ENCODE data around the gene TREML2. TPM values are rescaled to one million over a fixed set of nuclear protein-coding genes. Genes with fewer than 3 reads are reported as not detected.

Gene TREML2, protein sequence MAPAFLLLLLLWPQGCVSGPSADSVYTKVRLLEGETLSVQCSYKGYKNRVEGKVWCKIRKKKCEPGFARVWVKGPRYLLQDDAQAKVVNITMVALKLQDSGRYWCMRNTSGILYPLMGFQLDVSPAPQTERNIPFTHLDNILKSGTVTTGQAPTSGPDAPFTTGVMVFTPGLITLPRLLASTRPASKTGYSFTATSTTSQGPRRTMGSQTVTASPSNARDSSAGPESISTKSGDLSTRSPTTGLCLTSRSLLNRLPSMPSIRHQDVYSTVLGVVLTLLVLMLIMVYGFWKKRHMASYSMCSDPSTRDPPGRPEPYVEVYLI
- total RNA-seq: under 1 TPM in 2 of 4 donors, not detected in 2; 0.22 to 0.34 TPM

GRCh38 chr6:41200901-41201763, at the start of gene TREML2:
TREML2 (minus strand) TSS chr6:41201149; CDS start chr6:41201008, 141 bp downstream.
- TF ChIP-seq, protein P1, sequence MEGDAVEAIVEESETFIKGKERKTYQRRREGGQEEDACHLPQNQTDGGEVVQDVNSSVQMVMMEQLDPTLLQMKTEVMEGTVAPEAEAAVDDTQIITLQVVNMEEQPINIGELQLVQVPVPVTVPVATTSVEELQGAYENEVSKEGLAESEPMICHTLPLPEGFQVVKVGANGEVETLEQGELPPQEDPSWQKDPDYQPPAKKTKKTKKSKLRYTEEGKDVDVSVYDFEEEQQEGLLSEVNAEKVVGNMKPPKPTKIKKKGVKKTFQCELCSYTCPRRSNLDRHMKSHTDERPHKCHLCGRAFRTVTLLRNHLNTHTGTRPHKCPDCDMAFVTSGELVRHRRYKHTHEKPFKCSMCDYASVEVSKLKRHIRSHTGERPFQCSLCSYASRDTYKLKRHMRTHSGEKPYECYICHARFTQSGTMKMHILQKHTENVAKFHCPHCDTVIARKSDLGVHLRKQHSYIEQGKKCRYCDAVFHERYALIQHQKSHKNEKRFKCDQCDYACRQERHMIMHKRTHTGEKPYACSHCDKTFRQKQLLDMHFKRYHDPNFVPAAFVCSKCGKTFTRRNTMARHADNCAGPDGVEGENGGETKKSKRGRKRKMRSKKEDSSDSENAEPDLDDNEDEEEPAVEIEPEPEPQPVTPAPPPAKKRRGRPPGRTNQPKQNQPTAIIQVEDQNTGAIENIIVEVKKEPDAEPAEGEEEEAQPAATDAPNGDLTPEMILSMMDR (IDR thresholded peaks at IDR 0.05; ENCODE audit: low read depth): no peak

DNA sequence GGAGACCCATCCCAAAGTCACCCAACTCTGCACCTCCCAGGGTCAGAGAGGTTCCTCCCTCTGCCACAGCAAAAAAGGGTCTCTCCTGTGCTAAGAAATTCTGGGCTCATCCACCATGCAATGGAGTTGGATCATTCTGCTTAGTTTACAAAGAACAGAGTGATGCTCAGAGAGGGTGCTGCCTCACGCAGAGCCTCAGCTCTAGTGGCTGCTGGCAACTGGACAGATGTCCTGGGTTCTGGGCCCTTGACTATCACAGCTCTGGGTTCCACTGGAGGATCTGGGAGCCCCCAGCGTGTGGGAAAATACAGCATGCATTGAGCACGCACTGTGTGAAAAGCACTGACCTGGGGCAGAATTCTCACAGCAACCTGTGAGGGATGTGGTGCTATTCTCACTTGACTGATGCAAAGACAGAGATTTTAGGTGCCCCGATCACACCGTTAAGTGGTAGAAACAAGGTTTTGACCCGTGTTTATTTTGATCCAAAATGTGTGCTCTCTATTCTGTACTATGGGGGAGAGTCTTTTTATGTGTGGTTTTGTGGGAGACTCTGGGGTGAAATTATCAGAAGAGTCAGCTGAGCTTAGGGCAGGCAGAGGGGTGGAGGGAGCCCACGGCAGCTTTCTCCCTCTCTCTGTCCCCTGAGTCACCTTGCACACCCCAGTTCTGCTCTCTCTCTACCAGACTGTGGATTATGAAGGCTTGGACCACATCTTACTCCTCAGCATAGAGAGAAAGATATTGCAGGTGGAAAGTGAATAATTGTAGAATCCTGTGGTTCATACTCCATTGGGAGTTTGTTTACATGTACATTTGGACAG, 47.1 kb upstream of the TREML2 start:
- TF ChIP-seq, protein P1 (IDR thresholded peaks at IDR 0.05; ENCODE audit: low read depth): no peak

DNA sequence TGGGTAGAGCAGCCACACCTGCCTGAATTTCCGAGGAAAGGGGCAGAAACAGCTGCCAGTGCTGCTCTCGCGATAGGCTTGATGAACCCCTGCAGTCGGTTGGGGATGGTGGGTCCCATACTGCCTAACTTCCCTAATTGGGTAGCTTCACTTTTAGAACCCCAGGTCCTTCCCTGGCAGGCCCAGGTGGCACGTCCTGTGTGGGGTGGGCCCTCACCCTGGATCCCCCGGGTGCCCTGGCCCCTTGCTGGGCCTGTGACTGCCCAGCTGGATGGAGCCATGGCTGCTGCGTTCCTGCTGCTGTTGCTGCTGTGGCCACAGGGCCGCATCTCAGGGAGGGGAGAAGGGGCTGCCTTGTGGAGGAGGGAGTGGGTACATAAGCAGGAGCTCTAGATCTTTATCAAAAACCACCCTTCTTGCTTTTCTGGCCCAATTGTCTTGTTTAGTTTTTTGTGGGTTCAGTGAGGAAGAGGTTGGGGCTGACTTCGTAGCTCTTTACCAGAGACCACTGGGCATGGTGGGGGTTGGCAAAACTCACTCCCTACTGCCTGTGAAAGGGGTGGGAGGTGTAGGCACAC, 46.4 kb upstream of the TREML2 start:
- TF ChIP-seq, protein P1 (IDR thresholded peaks at IDR 0.05; ENCODE audit: low read depth): no peak

DNA sequence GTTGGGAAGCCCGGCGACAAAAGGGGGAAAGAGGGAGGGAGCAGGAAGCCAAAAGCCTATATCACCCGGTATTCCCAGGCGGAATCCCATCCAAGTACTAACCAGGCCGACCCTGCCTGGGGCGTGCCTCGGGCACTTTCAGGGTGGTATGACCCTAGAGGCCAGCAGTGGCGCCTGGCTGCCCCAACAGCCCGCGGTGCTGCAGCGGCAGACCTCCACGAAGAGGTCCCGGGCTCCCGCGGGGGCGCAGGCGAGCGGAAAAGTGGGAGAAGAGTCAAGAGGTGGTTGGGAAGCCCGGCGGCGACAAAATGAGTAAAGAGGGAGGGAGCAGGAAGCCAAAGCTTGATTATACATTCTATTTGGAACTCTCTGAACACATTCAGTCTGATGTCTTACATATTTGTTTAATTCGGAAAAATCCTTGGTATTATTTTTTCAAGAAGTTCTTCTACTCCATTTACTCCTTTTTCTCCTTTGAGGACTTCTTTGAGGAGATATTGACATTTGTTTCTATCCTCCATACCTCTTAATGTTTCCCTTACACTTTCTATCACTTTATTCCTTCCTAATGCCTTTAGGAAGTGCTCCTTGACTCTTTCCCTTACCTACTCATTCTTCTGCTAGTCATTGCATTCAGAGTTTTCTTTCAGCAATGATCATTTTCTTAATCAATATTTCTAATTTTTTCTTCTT, 38.7 kb upstream of the TREML2 start:
- TF ChIP-seq, protein P1 (IDR thresholded peaks at IDR 0.05; ENCODE audit: low read depth): no peak

DNA sequence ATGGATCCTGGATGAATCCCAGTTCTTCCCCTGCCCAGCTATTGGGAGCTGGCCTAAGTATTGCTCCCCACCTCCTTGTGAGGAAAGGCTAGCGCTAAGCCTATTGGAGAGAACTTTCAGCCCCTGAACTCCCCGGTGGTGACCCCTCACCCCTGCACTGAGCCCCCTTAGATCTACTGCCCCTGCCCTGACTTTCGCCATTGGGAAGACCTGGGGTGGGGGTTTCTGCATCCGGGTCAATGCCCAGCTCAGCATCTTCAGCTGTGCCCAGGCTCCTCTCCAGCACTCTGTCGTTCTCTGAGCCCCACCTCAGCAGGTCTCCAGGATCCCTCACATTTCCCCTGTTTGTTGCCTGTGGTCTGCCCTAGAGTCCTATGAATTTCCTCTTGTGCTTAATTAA, 36.2 kb upstream of the TREML2 start:
- TF ChIP-seq, protein P1 (IDR thresholded peaks at IDR 0.05; ENCODE audit: low read depth): no peak

GRCh38 chr6:41236276-41236675, 35.3 kb upstream of the TREML2 start:
- TF ChIP-seq, protein P1 (IDR thresholded peaks at IDR 0.05; ENCODE audit: low read depth): no peak
